ENCODE results near the gene PAQR5.
"Not testable (repeated sequence)": the region's sequence is repeated elsewhere in the genome, so short reads cannot be mapped to it uniquely, and the experiment has no call there.

PAQR5 gene

GRCh38 chr15:69358850-69359249 is 60.1 kb downstream of the PAQR5 start:
- no peak for DNase-seq

DNA sequence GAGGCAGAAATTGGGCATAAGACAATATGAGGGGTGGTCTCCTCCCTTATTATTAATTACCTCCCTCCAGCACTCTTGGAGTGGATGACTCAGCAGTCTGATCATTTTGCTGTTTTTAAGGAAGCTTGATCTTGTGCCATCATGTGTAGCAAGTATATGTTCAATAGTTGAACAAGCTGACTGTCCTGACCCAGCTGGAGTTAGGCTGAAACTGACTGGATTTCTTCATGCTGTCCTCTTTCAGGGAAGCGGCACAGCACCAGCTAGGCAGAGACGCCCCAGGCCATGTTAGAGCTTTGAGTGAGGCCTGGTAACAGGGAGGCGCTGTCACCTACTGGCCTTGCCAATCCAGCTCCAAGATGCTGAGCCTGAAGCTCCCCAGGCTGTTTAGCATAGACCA is 61.0 kb downstream of the PAQR5 start:
- DNase-seq, result no peak

DNA sequence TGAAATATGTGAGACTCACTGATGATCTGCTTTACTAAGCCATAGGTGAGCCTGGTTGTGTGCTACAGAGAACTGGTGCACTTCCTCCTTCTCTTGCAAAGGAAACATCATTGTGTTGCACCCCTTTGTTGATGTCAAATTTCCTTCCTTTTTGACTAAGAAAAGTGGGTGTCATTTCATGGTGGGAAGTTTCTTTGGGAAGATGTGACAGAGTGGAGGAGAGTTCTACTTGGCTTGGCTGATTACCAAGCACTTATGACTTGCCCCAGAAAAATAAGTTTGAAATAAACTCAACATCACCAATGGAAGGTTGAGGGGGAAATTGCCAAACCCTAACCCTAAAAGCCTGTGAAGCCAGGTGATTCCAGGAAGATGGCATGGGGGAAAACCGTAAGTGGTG is 61.9 kb downstream of the PAQR5 start:
- DNase-seq, result no peak

DNA sequence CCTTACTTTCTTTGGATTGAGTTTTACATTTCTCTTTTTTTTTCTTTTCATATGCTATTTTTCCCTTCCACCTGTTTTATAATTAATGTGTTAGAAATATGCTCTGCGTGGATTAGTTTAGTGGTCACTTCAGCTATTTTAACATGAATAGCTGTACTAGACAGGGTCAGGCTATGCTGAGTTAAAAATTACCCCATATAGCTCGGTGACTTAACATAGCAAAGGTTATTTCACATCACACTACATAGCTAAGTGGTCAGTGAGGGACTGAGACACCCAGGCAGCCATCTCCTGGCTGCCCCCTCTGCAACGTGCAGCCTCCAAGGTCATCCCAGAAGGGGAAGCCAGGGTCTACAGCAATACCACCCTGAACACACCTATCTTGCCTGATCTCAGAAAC is 68.5 kb downstream of the PAQR5 start:
- DNase-seq, result no peak

- no peak for DNase-seq
These were observed 70.9 kb downstream of the PAQR5 start for GRCh38 chr15:69369631-69370030.

GRCh38 chr15:69373406-69373805 is 74.7 kb downstream of the PAQR5 start:
- no peak for DNase-seq

DNA sequence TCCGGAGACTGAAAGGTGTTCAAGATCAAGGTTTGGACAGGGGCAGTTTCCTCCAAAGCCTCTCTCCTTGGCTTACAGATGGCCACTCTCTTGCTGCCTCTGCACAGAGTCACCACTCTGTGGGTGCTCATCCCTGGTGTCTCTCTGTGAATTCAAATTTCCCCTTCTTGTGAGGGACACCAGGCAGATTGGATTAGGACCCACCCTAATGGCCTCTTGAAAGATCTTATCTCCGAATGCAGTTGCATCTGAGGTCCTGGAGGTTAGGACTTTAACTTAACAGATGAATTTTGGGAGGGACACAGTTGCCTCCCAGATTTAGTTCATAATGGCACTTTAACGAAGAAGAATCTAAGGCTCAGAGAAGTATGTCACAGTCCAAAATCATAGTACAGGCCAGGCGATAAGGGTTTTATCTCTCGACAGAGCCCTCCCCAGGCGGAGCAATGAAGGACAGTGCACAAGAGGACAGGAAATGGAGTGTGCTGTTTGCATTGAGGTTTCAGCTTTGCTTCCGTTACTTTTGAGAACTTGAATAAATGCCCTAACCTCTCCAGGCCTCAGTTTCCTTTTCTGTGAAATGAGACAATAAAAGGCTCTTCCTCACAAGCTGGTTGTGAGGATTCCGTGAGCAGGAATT is 76.6 kb downstream of the PAQR5 start:
- DNase-seq, result no peak

DNA sequence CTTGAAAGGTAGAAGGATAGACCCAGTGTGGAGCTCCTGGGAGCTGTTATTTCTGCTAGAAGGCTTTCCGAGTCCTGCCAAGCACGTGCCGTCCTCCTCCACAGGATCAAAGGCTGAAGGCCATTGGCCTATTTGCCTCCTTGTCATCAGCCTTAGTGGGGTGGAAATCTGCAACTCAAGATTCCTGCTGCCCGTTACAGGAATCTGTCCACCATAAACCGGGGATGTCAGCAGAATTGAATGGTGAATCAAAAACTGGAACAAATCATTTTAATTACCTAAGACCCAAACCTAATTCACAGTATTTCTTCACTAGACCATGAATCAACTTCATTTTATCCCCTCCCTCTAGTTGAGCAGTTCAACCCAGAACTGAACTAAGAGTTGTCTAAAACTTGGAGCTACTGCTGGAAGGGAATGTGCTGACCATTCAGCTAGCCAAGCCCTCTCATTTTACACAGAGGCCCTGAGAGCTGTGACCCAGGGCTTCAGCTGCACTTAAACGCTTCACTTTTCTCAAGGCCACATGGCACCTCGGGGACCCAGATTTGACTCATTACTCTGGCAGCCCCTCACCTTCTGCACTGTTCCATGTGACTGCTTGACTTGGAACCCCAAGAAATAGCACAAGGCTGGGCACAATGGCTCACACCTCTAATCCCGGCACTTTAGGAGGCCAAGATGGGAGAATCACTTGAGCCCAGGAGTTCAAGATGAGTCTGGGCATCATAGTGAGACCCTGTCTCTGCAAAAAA is 78.7 kb downstream of the PAQR5 start:
- DNase-seq, result no peak

DNA sequence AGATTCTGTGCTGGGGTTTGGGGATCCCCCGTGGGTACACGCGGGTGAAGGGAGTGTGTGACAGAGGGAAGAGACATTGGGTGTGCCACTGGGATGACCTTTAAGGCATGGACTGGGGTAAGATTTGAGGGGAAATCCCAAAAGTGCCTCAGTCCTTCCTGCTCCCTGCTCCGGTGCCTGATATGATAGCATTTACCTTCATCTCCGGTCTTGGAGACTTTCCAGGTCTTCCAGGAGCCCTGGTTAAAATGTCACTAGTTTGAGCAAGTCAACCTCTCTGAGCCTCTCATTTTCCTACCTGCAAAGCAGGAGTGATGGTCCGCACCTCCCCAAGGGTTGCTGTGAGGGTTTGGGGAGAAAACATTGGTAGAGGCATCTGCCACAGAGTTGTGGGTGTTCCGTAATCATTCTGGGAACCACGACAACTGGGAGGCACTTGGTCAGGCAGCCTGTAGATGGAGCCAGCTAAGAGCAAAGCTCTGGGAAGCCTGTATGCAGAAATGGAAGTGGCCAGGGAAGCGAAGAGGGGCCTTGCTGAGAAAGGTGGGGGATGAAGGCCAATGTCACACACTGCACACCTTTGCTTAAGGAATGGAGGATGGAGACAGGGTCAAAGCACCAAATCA is 81.5 kb downstream of the PAQR5 start:
- DNase-seq, result no peak

DNA sequence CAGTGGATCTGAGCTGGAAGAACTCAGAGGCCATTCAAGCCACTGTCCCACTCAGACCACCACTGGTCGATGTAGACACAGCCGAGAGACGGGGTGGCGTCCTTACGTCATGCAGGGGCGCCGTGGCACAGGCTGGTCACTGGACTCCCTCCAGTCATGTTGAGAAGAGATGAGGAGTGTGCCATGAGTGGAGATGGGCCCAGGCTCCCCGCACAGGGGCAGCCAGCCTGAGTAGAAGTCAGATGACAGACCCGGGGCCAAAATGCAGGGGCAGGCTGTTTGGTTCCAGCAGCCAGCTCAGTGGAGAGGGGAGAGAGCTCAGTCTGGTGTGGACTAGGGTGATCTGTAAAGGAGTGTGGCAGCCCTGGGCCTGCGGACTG is 82.0 kb downstream of the PAQR5 start:
- DNase-seq, result no peak

DNA sequence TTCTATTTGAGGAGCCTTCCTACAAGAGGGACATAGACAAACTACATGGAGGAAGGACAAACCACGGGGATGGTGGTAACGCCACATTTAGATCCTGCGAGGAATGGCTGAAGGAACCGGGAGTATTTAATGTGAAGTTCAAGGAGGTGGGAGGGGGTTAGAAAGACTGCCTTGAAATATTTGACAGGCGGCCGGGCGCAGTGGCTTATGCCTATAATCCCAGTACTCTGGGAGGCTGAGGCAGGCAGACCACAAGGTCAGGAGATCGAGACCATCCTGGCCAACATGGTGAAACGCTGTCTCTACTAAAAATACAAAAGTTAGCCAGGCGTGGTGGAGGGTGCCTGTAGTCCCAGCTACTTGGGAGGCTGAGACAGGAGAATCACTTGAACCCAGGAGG is 83.5 kb downstream of the PAQR5 start:
- not testable (repeated sequence) for DNase-seq

DNA sequence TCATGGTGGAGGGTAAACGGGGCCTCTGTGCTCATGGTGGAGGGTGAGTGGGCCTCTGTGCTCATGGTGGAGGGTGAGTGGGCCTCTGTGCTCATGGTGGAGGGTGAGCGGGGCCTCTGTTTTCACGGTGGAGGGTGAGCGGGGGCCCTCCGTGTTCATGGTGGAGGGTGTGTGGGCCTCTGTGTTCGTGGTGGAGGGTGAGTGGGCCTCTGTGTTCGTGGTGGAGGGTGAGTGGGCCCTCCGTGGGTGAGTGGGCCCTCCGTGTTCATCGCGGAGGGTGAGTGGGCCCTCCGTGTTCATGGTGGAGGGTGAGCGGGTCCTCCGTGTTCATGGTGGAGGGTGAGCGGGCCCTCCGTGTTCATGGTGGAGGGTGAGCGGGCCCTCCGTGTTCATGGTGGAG is 85.4 kb downstream of the PAQR5 start:
- not testable (repeated sequence) for DNase-seq

DNA sequence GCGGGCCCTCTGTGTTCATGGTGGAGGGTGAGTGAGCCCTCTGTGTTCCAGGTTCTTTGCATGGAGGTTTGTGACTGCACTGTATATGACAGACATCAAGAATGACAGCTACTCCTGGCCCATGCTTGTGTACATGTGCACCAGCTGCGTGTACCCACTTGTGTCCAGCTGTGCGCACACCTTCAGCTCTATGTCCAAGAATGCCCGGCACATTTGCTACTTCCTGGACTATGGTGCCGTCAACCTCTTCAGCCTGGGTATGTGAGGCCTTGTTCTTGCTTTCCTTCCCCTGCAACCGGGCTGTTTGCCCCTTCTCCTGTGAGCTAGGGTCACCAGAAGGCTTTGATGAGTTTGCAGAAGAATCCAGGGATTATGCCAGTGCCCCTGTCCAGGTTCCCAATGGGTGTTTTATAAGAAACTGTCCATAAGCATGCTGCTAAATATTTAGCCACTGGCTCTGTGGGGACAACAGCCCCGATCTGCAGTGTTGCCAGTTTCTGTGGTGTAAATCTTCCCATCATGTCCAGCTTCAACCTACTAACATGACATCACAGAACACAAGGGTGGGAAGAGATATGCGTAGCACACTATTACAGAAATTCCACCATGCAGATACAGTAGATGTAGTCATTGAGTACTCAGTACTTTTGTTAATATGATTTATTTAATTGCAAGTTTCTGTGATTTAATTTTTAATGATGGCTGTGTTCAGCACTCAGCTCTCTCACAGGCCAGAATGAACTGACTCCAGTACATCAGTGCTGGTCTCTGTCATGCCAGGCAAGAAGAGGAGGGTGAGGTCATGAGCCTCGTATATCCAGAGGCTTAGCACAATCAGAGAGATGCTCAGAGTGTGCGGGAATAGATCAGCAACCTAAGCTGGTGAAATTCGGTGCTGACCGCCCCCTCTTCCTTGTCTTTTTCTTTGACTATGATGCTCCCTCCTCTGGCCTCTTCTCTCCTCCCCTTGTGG is 86.2 kb downstream of the PAQR5 start:
- no peak for DNase-seq

DNA sequence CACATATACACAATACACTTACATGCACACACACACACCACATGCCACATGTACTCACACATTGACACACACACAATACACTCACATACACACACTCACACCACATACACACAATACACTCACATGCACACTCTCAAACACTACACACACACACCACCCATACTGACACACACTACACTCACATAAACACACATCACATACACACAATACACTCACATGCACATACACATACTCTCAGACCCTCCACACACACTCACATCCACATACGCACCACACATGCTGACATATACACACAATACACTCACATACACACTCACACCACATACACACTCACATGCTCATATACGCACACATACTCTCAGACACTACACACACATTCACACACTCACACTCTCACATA is 87.1 kb downstream of the PAQR5 start:
- DNase-seq, result no peak

- no peak for DNase-seq
These were observed 87.6 kb downstream of the PAQR5 start for GRCh38 chr15:69386284-69386683.

GRCh38 chr15:69388260-69388705 is 89.6 kb downstream of the PAQR5 start:
- DNase-seq, result no peak

GRCh38 chr15:69389426-69389825 is 90.7 kb downstream of the PAQR5 start:
- DNase-seq, result no peak

- no peak for DNase-seq
These were observed 91.9 kb downstream of the PAQR5 start for GRCh38 chr15:69390575-69390974.

DNA sequence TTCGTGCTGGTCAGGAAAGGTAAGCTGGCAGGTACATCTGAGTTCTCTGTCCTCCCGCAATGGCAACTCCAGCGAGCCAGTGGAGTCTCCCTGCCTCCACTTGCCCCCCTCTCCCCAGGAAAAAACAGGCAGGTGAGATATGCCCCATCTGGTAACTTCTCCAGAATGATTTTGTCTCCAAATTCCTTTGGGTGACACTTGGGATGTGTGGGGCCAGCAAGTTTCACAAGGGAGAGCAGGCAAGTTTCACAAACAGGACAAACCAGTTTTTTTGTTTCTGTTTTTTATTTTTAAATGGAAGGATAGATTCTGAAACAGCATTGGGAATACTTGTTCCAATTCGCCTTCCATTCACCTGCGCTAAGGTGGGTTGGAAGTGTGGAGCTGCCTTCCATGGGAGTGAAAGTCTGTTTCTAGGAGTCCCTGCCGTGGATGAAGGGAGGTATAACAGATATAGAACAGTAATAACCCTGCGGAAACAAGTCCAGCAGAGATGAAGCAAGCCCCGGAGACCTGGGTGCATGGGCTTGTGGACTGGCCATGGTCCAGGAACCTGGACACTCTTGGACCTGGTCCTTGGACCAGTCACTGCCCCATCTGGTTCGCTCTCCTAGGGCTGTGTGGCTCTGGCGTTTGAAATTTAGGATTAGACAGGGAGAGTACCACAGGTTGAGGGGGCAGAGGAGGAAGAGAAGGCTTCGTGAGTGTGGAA is 92.5 kb downstream of the PAQR5 start:
- DNase-seq, result no peak

- DNase-seq, result no peak
These were observed 93.6 kb downstream of the PAQR5 start for GRCh38 chr15:69392352-69392751.

GRCh38 chr15:69393831-69394491 is 95.2 kb downstream of the PAQR5 start:
- DNase-seq, result no peak

Data from NCI-H2227 treated with DMSO at 0.1 percent for 48 hours (cell line).